Peyer's patch (tissue), 4 donors: ENCODE measurements around the gene PCK2.
"Not testable (repeated sequence)": the region's sequence is repeated elsewhere in the genome, so short reads cannot be mapped to it uniquely, and the experiment has no call there.

Source experiments
- POLR2A ChIP-seq, 2 donors: fragments of 450-650 bp; IDR thresholded peaks; one replicate each; pipeline ENCODE4 v1.5.1; 2017; ENCODE audit warnings: antibody characterized with exemption in 2 of 2, mild to moderate bottlenecking in 2 of 2, moderate library complexity in 2 of 2
- TF ChIP-seq, protein P1 (sequence below), 6 experiments: fragments of 450-650 bp in 4 of 6; fragments of 200-600 bp in 2 of 6; sonication (generic) in 1 of 6; IDR thresholded peaks; one replicate each; pipeline ENCODE4 v1.5.1; 2017 to 2019; ENCODE audit warnings: antibody characterized with exemption in 6 of 6, mild to moderate bottlenecking in 3 of 6, moderate library complexity in 1 of 6

DNA sequence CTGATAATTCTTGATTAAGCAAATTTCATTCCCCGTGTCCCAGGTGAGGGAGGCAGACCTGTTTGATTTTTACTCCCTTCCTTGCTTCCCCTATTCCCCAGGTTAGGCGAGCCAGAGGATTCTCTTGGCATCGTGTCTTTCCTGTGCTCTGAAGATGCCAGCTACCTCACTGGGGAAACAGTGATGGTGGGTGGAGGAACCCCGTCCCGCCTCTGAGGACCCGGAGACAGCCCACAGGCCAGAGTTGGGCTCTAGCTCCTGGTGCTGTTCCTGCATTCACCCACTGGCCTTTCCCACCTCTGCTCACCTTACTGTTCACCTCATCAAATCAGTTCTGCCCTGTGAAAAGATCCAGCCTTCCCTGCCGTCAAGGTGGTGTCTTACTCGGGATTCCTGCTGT is 43.4 kb upstream of the PCK2 start:
- TF ChIP-seq, protein P1, sequence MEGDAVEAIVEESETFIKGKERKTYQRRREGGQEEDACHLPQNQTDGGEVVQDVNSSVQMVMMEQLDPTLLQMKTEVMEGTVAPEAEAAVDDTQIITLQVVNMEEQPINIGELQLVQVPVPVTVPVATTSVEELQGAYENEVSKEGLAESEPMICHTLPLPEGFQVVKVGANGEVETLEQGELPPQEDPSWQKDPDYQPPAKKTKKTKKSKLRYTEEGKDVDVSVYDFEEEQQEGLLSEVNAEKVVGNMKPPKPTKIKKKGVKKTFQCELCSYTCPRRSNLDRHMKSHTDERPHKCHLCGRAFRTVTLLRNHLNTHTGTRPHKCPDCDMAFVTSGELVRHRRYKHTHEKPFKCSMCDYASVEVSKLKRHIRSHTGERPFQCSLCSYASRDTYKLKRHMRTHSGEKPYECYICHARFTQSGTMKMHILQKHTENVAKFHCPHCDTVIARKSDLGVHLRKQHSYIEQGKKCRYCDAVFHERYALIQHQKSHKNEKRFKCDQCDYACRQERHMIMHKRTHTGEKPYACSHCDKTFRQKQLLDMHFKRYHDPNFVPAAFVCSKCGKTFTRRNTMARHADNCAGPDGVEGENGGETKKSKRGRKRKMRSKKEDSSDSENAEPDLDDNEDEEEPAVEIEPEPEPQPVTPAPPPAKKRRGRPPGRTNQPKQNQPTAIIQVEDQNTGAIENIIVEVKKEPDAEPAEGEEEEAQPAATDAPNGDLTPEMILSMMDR (IDR thresholded peaks at IDR 0.05): not testable (repeated sequence)
- TF ChIP-seq POLR2A (IDR thresholded peaks at IDR 0.05): not testable (repeated sequence)
